DOHH2 (cell line): Measurements from ENCODE around the gene LRRC4C.

Experiments
- H3F3A ChIP-seq: fragments of 200-600 bp; sonication (generic), shearing (Covaris generic); 2 replicates; pipeline ENCODE4 v1.6.0; 2016; ENCODE audit warnings: antibody characterized with exemption, mild to moderate bottlenecking; ENCODE audit not compliant: control insufficient read depth, insufficient read depth
- H3K27ac ChIP-seq: fragments of 200-600 bp; sonication (generic); 2 replicates; pipeline ENCODE4 v1.5.1; 2014; ENCODE audit warnings: low read depth, mild to moderate bottlenecking, low read length, moderate library complexity
- H3K27me3 ChIP-seq: fragments of 200-600 bp; sonication (generic); 2 replicates; pipeline ENCODE4 v1.6.1; 2014; ENCODE audit warnings: mild to moderate bottlenecking, low read length, mixed read lengths; ENCODE audit not compliant: control insufficient read depth
- H3K36me3 ChIP-seq: fragments of 200-600 bp; sonication (generic); 2 replicates; pipeline ENCODE4 v1.6.1; 2014; ENCODE audit warnings: mild to moderate bottlenecking, low read length, moderate library complexity, mixed read lengths; ENCODE audit not compliant: control insufficient read depth
- H3K4me1 ChIP-seq: fragments of 200-600 bp; sonication (generic); 2 replicates; pipeline ENCODE4 v1.6.1; 2014; ENCODE audit warnings: mild to moderate bottlenecking, low read length, mixed read lengths; ENCODE audit not compliant: control insufficient read depth
- H3K4me2 ChIP-seq: fragments of 200-600 bp; sonication (generic); 2 replicates; pipeline ENCODE4 v1.6.0; 2014; ENCODE audit warnings: mild to moderate bottlenecking, low read length, moderate library complexity
- H3K4me3 ChIP-seq: fragments of 200-600 bp; sonication (generic); 2 replicates; pipeline ENCODE4 v1.5.1; 2014; ENCODE audit warnings: mild to moderate bottlenecking, low read length, mixed read lengths
- H3K79me2 ChIP-seq: fragments of 200-600 bp; sonication (generic); 2 replicates; pipeline ENCODE4 v1.6.1; 2014; ENCODE audit warnings: mild to moderate bottlenecking, low read length, mixed read lengths; ENCODE audit not compliant: control insufficient read depth
- H3K9me2 ChIP-seq: fragments of 200-600 bp; sonication (generic); replicated peaks from 2 replicates; pipeline ENCODE4 v1.6.1; 2014; ENCODE audit warnings: mild to moderate bottlenecking, low read length, mixed read lengths; ENCODE audit not compliant: control insufficient read depth
- H3K9me3 ChIP-seq: fragments of 200-600 bp; sonication (generic); 2 replicates; pipeline ENCODE4 v1.6.1; 2014; ENCODE audit warnings: antibody characterized with exemption, low read length, mixed read lengths; ENCODE audit not compliant: control insufficient read depth, insufficient read depth
- H4K20me1 ChIP-seq: fragments of 200-600 bp; sonication (generic); 2 replicates; pipeline ENCODE4 v1.6.0; 2014; ENCODE audit warnings: low read depth, mild to moderate bottlenecking, antibody characterized with exemption, low read length, moderate library complexity; ENCODE audit not compliant: control insufficient read depth, insufficient read depth
- EZH2phosphoT487 ChIP-seq: fragments of 200-600 bp; sonication (generic); IDR thresholded peaks from 2 replicates; pipeline ENCODE4 v1.6.1; 2017; ENCODE audit warnings: borderline replicate concordance, mild to moderate bottlenecking, antibody characterized with exemption, low read length, moderate library complexity, mixed read lengths
- TF ChIP-seq, protein P1 (sequence below): fragments of 200-600 bp; sonication (generic); IDR thresholded peaks from one replicate; pipeline ENCODE4 v1.5.1; 2014; ENCODE audit warnings: antibody characterized with exemption, mild to moderate bottlenecking, low read depth, low read length; ENCODE audit not compliant: poor library complexity, severe bottlenecking

The LRRC4C gene

GRCh38 chr11:40679276-40679675 lies 780.2 kb downstream of the LRRC4C start:
- TF ChIP-seq, protein P1, sequence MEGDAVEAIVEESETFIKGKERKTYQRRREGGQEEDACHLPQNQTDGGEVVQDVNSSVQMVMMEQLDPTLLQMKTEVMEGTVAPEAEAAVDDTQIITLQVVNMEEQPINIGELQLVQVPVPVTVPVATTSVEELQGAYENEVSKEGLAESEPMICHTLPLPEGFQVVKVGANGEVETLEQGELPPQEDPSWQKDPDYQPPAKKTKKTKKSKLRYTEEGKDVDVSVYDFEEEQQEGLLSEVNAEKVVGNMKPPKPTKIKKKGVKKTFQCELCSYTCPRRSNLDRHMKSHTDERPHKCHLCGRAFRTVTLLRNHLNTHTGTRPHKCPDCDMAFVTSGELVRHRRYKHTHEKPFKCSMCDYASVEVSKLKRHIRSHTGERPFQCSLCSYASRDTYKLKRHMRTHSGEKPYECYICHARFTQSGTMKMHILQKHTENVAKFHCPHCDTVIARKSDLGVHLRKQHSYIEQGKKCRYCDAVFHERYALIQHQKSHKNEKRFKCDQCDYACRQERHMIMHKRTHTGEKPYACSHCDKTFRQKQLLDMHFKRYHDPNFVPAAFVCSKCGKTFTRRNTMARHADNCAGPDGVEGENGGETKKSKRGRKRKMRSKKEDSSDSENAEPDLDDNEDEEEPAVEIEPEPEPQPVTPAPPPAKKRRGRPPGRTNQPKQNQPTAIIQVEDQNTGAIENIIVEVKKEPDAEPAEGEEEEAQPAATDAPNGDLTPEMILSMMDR: no peak
- no peak for TF ChIP-seq EZH2phosphoT487
- no peaks in the 10 kb centered on the region for H3K4me1 ChIP-seq
- H3K9me2 ChIP-seq: no peaks in the 10 kb centered on the region

GRCh38 chr11:40647295-40647694 lies 812.2 kb downstream of the LRRC4C start:
- Histone ChIP-seq H3F3A (no peaks in the 10 kb centered on the region), H3K9me2 (no peaks in the 10 kb centered on the region), H3K36me3 (no peaks in the 10 kb centered on the region), H3K4me2 (no peak overlapping the region), H3K4me1 (no peaks in the 10 kb centered on the region), H4K20me1 (no peaks in the 10 kb centered on the region), H3K27ac (no peak overlapping the region), H3K27me3 (no peaks in the 10 kb centered on the region), H3K79me2 (no peaks in the 10 kb centered on the region), H3K4me3 (no peak overlapping the region), H3K9me3 (no peaks in the 10 kb centered on the region; the same call in 1 of the 2 replicates)
- TF ChIP-seq, protein P1: no peak
- TF ChIP-seq EZH2phosphoT487: no peak

More at GRCh38 chr11:40679276-40679675, 780.2 kb downstream of the LRRC4C start:
- no peak overlapping the region for H3K4me3 ChIP-seq
- no peaks in the 10 kb centered on the region for H4K20me1 ChIP-seq
- no peak overlapping the region for H3K4me2 ChIP-seq
- no peak overlapping the region for H3K27ac ChIP-seq
- H3K79me2 ChIP-seq: no peaks in the 10 kb centered on the region
- no peaks in the 10 kb centered on the region for H3K36me3 ChIP-seq
- no peaks in the 10 kb centered on the region for H3F3A ChIP-seq
- H3K9me3 ChIP-seq: no peaks in the 10 kb centered on the region; the same call in 1 of the 2 replicates
- H3K27me3 ChIP-seq: no peaks in the 10 kb centered on the region

GRCh38 chr11:40642284-40642683 lies 817.2 kb downstream of the LRRC4C start:
- H3K36me3 ChIP-seq: no peaks in the 10 kb centered on the region
- H3K79me2 ChIP-seq: no peaks in the 10 kb centered on the region
- H3K4me1 ChIP-seq: no peaks in the 10 kb centered on the region
- H3F3A ChIP-seq: no peaks in the 10 kb centered on the region
- H3K4me3 ChIP-seq: no peak overlapping the region
- no peaks in the 10 kb centered on the region for H3K9me2 ChIP-seq
- H3K4me2 ChIP-seq: no peak overlapping the region
- H3K27me3 ChIP-seq: no peaks in the 10 kb centered on the region
- H3K27ac ChIP-seq: no peak overlapping the region
- TF ChIP-seq, protein P1: no peak
- TF ChIP-seq EZH2phosphoT487: no peak
- no peaks in the 10 kb centered on the region for H4K20me1 ChIP-seq
- H3K9me3 ChIP-seq: peaks cover 3% of the 10 kb centered on the region; the same call in 1 of the 2 replicates

DNA sequence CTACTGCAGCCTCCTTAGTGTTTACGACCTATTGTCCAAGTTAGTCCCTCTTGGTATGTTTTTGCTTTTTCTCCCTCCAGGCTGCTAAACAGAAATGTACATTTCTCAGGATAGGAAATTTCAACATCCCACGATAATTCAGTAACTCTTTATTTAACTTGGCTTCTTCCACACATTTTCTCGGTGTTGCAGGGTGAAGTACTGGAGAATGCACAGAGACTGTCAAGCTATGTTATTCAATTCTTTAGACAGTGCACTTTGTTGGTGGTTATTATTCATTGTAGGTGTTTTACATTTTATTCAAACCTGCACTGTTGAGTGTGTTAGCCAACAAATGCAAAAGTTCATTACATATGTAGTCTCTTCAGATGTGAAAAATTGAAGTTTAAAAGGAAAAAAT lies 839.8 kb downstream of the LRRC4C start:
- H4K20me1 ChIP-seq: no peaks in the 10 kb centered on the region
- no peak overlapping the region for H3K4me3 ChIP-seq
- no peaks in the 10 kb centered on the region for H3K4me1 ChIP-seq
- no peaks in the 10 kb centered on the region for H3K9me2 ChIP-seq
- no peak overlapping the region for H3K4me2 ChIP-seq
- no peak overlapping the region for H3K27ac ChIP-seq
- H3K79me2 ChIP-seq: no peaks in the 10 kb centered on the region
- TF ChIP-seq, protein P1: no peak
- no peak for TF ChIP-seq EZH2phosphoT487
- no peaks in the 10 kb centered on the region for H3K9me3 ChIP-seq
- H3K27me3 ChIP-seq: no peaks in the 10 kb centered on the region
- H3F3A ChIP-seq: no peaks in the 10 kb centered on the region
- H3K36me3 ChIP-seq: no peaks in the 10 kb centered on the region
